H1 (cell line): ENCODE measurements around the gene WDR1.

Source experiments
- EGR1 ChIP-seq: IDR thresholded peaks from 2 replicates; pipeline ENCODE4 v1.6.1; 2011; ENCODE audit warnings: low read depth, low read length, borderline replicate concordance
- EP300 ChIP-seq, 2 experiments: IDR thresholded peaks; 1 replicate in 1 of 2; 2 replicates in 1 of 2; pipeline ENCODE4 v1.6.1; 2011 to 2012; ENCODE audit warnings: low read depth in 2 of 2, low read length in 2 of 2, mild to moderate bottlenecking in 2 of 2, borderline replicate concordance in 1 of 2, inconsistent platforms in 1 of 2, moderate library complexity in 1 of 2
- POLR2A ChIP-seq, 2 experiments: IDR thresholded peaks; 1 replicate in 1 of 2; 2 replicates in 1 of 2; pipeline ENCODE4 v1.6.1; 2011; ENCODE audit warnings: low read depth in 2 of 2, low read length in 2 of 2, mild to moderate bottlenecking in 2 of 2; ENCODE audit errors: control extremely low read depth in 1 of 2
- TBP ChIP-seq: IDR thresholded peaks from 2 replicates; pipeline ENCODE4 v1.6.1; 2011; ENCODE audit warnings: low read depth, low read length, improper control_type of control experiment
- TF ChIP-seq, protein P1 (sequence below), 3 experiments: IDR thresholded peaks; 1 replicate in 2 of 3; 2 replicates in 1 of 3; pipeline versions ENCODE4 v1.5.1 to v1.6.1; 2011; ENCODE audit warnings: low read length in 3 of 3, mild to moderate bottlenecking in 3 of 3, inconsistent platforms in 2 of 3, low read depth in 1 of 3, moderate library complexity in 1 of 3; ENCODE audit not compliant: insufficient read depth in 1 of 3; ENCODE audit errors: control extremely low read depth in 1 of 3

DNA sequence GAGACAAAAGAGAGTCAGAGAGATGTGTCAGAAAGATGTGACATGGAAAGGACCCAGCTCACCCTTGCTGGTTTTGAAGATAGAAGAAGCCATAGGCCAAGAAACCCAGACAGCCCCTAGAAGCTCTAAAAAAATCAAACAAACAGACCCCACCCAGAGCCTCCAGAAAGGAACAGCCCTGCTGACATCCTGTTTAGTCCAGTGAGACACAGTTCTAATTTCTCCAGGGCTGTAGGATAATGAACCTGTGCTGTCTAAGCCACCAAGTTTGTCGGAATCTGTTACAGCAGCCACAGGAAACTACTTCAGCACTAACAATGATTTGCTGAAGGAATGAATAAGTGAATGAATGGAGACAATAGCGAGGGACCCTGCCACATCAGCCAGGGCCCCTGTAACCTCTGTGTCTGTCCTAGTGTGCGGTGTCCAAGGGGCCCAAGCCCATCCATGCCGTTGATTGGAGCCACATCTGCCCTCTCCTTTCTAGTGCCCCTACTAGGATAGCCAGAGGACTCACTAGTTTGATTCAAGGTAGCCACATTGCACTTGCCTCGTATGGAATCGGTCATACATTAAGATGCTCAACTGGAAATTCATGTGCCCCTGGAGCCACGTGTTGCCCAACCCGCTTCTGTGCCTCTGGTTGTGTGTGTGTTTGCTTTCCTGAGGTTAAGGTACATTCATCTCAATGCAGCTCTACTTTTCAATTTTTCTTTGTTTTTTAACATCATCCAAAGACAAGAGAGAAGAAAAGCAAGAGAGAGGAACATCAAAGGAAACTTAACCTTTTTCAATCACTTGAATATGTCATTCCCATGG, 62.8 kb downstream of the WDR1 start:
- no peak for TF ChIP-seq EGR1
- TF ChIP-seq, protein P1, sequence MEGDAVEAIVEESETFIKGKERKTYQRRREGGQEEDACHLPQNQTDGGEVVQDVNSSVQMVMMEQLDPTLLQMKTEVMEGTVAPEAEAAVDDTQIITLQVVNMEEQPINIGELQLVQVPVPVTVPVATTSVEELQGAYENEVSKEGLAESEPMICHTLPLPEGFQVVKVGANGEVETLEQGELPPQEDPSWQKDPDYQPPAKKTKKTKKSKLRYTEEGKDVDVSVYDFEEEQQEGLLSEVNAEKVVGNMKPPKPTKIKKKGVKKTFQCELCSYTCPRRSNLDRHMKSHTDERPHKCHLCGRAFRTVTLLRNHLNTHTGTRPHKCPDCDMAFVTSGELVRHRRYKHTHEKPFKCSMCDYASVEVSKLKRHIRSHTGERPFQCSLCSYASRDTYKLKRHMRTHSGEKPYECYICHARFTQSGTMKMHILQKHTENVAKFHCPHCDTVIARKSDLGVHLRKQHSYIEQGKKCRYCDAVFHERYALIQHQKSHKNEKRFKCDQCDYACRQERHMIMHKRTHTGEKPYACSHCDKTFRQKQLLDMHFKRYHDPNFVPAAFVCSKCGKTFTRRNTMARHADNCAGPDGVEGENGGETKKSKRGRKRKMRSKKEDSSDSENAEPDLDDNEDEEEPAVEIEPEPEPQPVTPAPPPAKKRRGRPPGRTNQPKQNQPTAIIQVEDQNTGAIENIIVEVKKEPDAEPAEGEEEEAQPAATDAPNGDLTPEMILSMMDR (IDR thresholded peaks at IDR 0.05; ENCODE audit: control extremely low read depth in 1 of 3, insufficient read depth in 1 of 3, low read depth in 1 of 3, low read length in 3 of 3), result no peak
- TF ChIP-seq EP300 (IDR thresholded peaks at IDR 0.05; ENCODE audit: borderline replicate concordance in 1 of 2, low read depth in 2 of 2, low read length in 2 of 2), result no peak
- TF ChIP-seq POLR2A (IDR thresholded peaks at IDR 0.05; ENCODE audit: control extremely low read depth in 1 of 2, low read depth in 2 of 2, low read length in 2 of 2), result no peak
- TF ChIP-seq TBP, result no peak
